ENCODE data around the gene KRT25.

The KRT25 gene

GRCh38 chr17:40722241-40722640 is 32.9 kb downstream of the KRT25 start:
- no peak overlapping the region for H3K4me2 ChIP-seq (ENCODE audit: insufficient read depth, low read length, poor library complexity, severe bottlenecking)
- no CpG with 5 or more reads among the region's 1 CpG for WGBS, 2 donors (ENCODE audit: extremely low coverage in 2 of 2, insufficient read length in 2 of 2, insufficient replicate concordance in 1 of 2)
- no peak for DNase-seq (ENCODE audit: low spot score)
- H3K4ac ChIP-seq (ENCODE audit: low read length) = no peak overlapping the region
- H3K18ac ChIP-seq (ENCODE audit: low read length) = no peak overlapping the region
- H3K27ac ChIP-seq (replicated peaks; ENCODE audit: low read length) = no peak overlapping the region
- H3K14ac ChIP-seq (ENCODE audit: low read length) = no peak overlapping the region
- no peak overlapping the region for H2BK12ac ChIP-seq (ENCODE audit: low read length)
- no peak overlapping the region for H4K8ac ChIP-seq (ENCODE audit: low read depth, low read length)
- no peak overlapping the region for H3K9ac ChIP-seq (ENCODE audit: low read depth, low read length, poor library complexity)
- no peak overlapping the region for H2BK120ac ChIP-seq (ENCODE audit: low read depth, low read length)
- no peaks in the 10 kb centered on the region for H3K36me3 ChIP-seq (replicated peaks in 1 of 2; ENCODE audit: control insufficient read depth in 2 of 2, insufficient read depth in 2 of 2, low read length in 2 of 2)
- no peaks in the 10 kb centered on the region for H3K4me1 ChIP-seq (ENCODE audit: control insufficient read depth in 2 of 2, insufficient read depth in 1 of 2, low read depth in 1 of 2, low read length in 2 of 2)
- no peaks in the 10 kb centered on the region for H3K79me1 ChIP-seq (ENCODE audit: low read depth, low read length)
- no peaks in the 10 kb centered on the region for H3K9me3 ChIP-seq (replicated peaks in 1 of 2; ENCODE audit: control insufficient read depth in 2 of 2, insufficient read depth in 1 of 2, low read depth in 1 of 2, low read length in 2 of 2)
- H3K4me3 ChIP-seq (ENCODE audit: low read length in 2 of 2) = no peak overlapping the region
- H2AK5ac ChIP-seq (ENCODE audit: low read depth, low read length) = no peak overlapping the region
- H3K27me3 ChIP-seq (ENCODE audit: control insufficient read depth in 3 of 3, insufficient read depth in 3 of 3, low read depth in 1 of 3, low read length in 3 of 3) = peaks cover 0 to 9% (median 0%) of the 10 kb centered on the region in 3 experiments
- no peak overlapping the region for H2AFZ ChIP-seq (ENCODE audit: low read length)
- H2BK5ac ChIP-seq (ENCODE audit: low read length) = no peak overlapping the region
- no peak overlapping the region for H3K23ac ChIP-seq (ENCODE audit: low read depth, low read length, poor library complexity)
- H4K91ac ChIP-seq (ENCODE audit: low read depth, low read length, poor library complexity) = no peak overlapping the region
- no peak overlapping the region for H2BK15ac ChIP-seq (ENCODE audit: low read length)

GRCh38 chr17:40720899-40721298 is 34.2 kb downstream of the KRT25 start:
- no peaks in the 10 kb centered on the region for H3K4me1 ChIP-seq (ENCODE audit: control insufficient read depth in 2 of 2, insufficient read depth in 1 of 2, low read depth in 1 of 2, low read length in 2 of 2)
- no peak overlapping the region for H3K4me3 ChIP-seq (ENCODE audit: low read length in 2 of 2)
- no peak overlapping the region for H4K8ac ChIP-seq (ENCODE audit: low read depth, low read length)
- H3K27me3 ChIP-seq (ENCODE audit: control insufficient read depth in 3 of 3, insufficient read depth in 3 of 3, low read depth in 1 of 3, low read length in 3 of 3) = peaks cover 0 to 10% (median 0%) of the 10 kb centered on the region in 3 experiments
- H2BK5ac ChIP-seq (ENCODE audit: low read length) = no peak overlapping the region
- no peak overlapping the region for H2BK15ac ChIP-seq (ENCODE audit: low read length)
- no peak overlapping the region for H4K91ac ChIP-seq (ENCODE audit: low read depth, low read length, poor library complexity)
- H3K36me3 ChIP-seq (replicated peaks in 1 of 2; ENCODE audit: control insufficient read depth in 2 of 2, insufficient read depth in 2 of 2, low read length in 2 of 2) = no peaks in the 10 kb centered on the region
- H3K27ac ChIP-seq (replicated peaks; ENCODE audit: low read length) = no peak overlapping the region
- H3K18ac ChIP-seq (ENCODE audit: low read length) = no peak overlapping the region
- no peak overlapping the region for H3K4ac ChIP-seq (ENCODE audit: low read length)
- H3K14ac ChIP-seq (ENCODE audit: low read length) = no peak overlapping the region
- WGBS, 2 donors (ENCODE audit: extremely low coverage in 2 of 2, insufficient read length in 2 of 2, insufficient replicate concordance in 1 of 2) = no CpG with 5 or more reads among the region's 2 CpGs
- H2AK5ac ChIP-seq (ENCODE audit: low read depth, low read length) = no peak overlapping the region
- H3K79me1 ChIP-seq (ENCODE audit: low read depth, low read length) = no peaks in the 10 kb centered on the region
- no peak overlapping the region for H2AFZ ChIP-seq (ENCODE audit: low read length)
- no peak overlapping the region for H2BK120ac ChIP-seq (ENCODE audit: low read depth, low read length)
- H3K9ac ChIP-seq (ENCODE audit: low read depth, low read length, poor library complexity) = no peak overlapping the region
- no peak overlapping the region for H3K4me2 ChIP-seq (ENCODE audit: insufficient read depth, low read length, poor library complexity, severe bottlenecking)
- H2BK12ac ChIP-seq (ENCODE audit: low read length) = no peak overlapping the region
- H3K9me3 ChIP-seq (replicated peaks in 1 of 2; ENCODE audit: control insufficient read depth in 2 of 2, insufficient read depth in 1 of 2, low read depth in 1 of 2, low read length in 2 of 2) = no peaks in the 10 kb centered on the region
- DNase-seq (ENCODE audit: low spot score) = no peak
- H3K23ac ChIP-seq (ENCODE audit: low read depth, low read length, poor library complexity) = no peak overlapping the region

GRCh38 chr17:40718930-40719329 is 36.2 kb downstream of the KRT25 start:
- Histone ChIP-seq H3K18ac (ENCODE audit: low read length) (no peak overlapping the region), H3K27me3 (ENCODE audit: control insufficient read depth in 3 of 3, insufficient read depth in 3 of 3, low read depth in 1 of 3, low read length in 3 of 3) (peaks cover 0 to 10% (median 0%) of the 10 kb centered on the region in 3 experiments), H3K27ac (replicated peaks; ENCODE audit: low read length) (no peak overlapping the region), H2BK5ac (ENCODE audit: low read length) (no peak overlapping the region), H3K4me3 (ENCODE audit: low read length in 2 of 2) (no peak overlapping the region), H2AFZ (ENCODE audit: low read length) (no peak overlapping the region), H3K4ac (ENCODE audit: low read length) (no peak overlapping the region), H3K9ac (ENCODE audit: low read depth, low read length, poor library complexity) (no peak overlapping the region), H3K23ac (ENCODE audit: low read depth, low read length, poor library complexity) (no peak overlapping the region), H4K8ac (ENCODE audit: low read depth, low read length) (no peak overlapping the region), H2AK5ac (ENCODE audit: low read depth, low read length) (no peak overlapping the region), H3K4me1 (ENCODE audit: control insufficient read depth in 2 of 2, insufficient read depth in 1 of 2, low read depth in 1 of 2, low read length in 2 of 2) (no peaks in the 10 kb centered on the region), H3K36me3 (replicated peaks in 1 of 2; ENCODE audit: control insufficient read depth in 2 of 2, insufficient read depth in 2 of 2, low read length in 2 of 2) (no peaks in the 10 kb centered on the region), H4K91ac (ENCODE audit: low read depth, low read length, poor library complexity) (no peak overlapping the region), H3K9me3 (replicated peaks in 1 of 2; ENCODE audit: control insufficient read depth in 2 of 2, insufficient read depth in 1 of 2, low read depth in 1 of 2, low read length in 2 of 2) (no peaks in the 10 kb centered on the region), H3K79me1 (ENCODE audit: low read depth, low read length) (no peaks in the 10 kb centered on the region), H2BK12ac (ENCODE audit: low read length) (no peak overlapping the region), H2BK15ac (ENCODE audit: low read length) (no peak overlapping the region), H2BK120ac (ENCODE audit: low read depth, low read length) (no peak overlapping the region), H3K4me2 (ENCODE audit: insufficient read depth, low read length, poor library complexity, severe bottlenecking) (no peak overlapping the region), H3K14ac (ENCODE audit: low read length) (no peak overlapping the region)
- WGBS, 2 donors (ENCODE audit: extremely low coverage in 2 of 2, insufficient read length in 2 of 2, insufficient replicate concordance in 1 of 2) = no CpG with 5 or more reads among the region's 8 CpGs
- DNase-seq (ENCODE audit: low spot score) = no peak

- no peak overlapping the region for H3K4ac ChIP-seq (ENCODE audit: low read length)
- no peak overlapping the region for H3K18ac ChIP-seq (ENCODE audit: low read length)
- no peak overlapping the region for H3K9ac ChIP-seq (ENCODE audit: low read depth, low read length, poor library complexity)
- no peak overlapping the region for H3K4me3 ChIP-seq (ENCODE audit: low read length in 2 of 2)
- H3K4me1 ChIP-seq (ENCODE audit: control insufficient read depth in 2 of 2, insufficient read depth in 1 of 2, low read depth in 1 of 2, low read length in 2 of 2) = no peaks in the 10 kb centered on the region
- H2BK15ac ChIP-seq (ENCODE audit: low read length) = no peak overlapping the region
- H3K27ac ChIP-seq (replicated peaks; ENCODE audit: low read length) = no peak overlapping the region
- no peak overlapping the region for H2AK5ac ChIP-seq (ENCODE audit: low read depth, low read length)
- no peak overlapping the region for H4K91ac ChIP-seq (ENCODE audit: low read depth, low read length, poor library complexity)
- no peaks in the 10 kb centered on the region for H3K79me1 ChIP-seq (ENCODE audit: low read depth, low read length)
- no peak overlapping the region for H2BK12ac ChIP-seq (ENCODE audit: low read length)
- no peak overlapping the region for H2AFZ ChIP-seq (ENCODE audit: low read length)
- H4K8ac ChIP-seq (ENCODE audit: low read depth, low read length) = no peak overlapping the region
- H3K4me2 ChIP-seq (ENCODE audit: insufficient read depth, low read length, poor library complexity, severe bottlenecking) = no peak overlapping the region
- H3K36me3 ChIP-seq (replicated peaks in 1 of 2; ENCODE audit: control insufficient read depth in 2 of 2, insufficient read depth in 2 of 2, low read length in 2 of 2) = no peaks in the 10 kb centered on the region
- no peak overlapping the region for H2BK5ac ChIP-seq (ENCODE audit: low read length)
- H3K9me3 ChIP-seq (replicated peaks in 1 of 2; ENCODE audit: control insufficient read depth in 2 of 2, insufficient read depth in 1 of 2, low read depth in 1 of 2, low read length in 2 of 2) = no peaks in the 10 kb centered on the region
- no peak overlapping the region for H3K23ac ChIP-seq (ENCODE audit: low read depth, low read length, poor library complexity)
- peaks cover 0 to 7% (median 0%) of the 10 kb centered on the region in 3 experiments for H3K27me3 ChIP-seq (ENCODE audit: control insufficient read depth in 3 of 3, insufficient read depth in 3 of 3, low read depth in 1 of 3, low read length in 3 of 3)
- H3K14ac ChIP-seq (ENCODE audit: low read length) = no peak overlapping the region
- no peak for DNase-seq (ENCODE audit: low spot score)
- no peak overlapping the region for H2BK120ac ChIP-seq (ENCODE audit: low read depth, low read length)
- no CpG with 5 or more reads among the region's 3 CpGs for WGBS, 2 donors (ENCODE audit: extremely low coverage in 2 of 2, insufficient read length in 2 of 2, insufficient replicate concordance in 1 of 2)
Observed at GRCh38 chr17:40717776-40718175, 37.4 kb downstream of the KRT25 start.

Data from neuronal stem cell (in vitro differentiated cells).